ENCODE results near the gene NXNL1.
A peak's percentile ranks its signal among the peaks of the same experiment; 100 is the strongest.

The NXNL1 gene

DNA sequence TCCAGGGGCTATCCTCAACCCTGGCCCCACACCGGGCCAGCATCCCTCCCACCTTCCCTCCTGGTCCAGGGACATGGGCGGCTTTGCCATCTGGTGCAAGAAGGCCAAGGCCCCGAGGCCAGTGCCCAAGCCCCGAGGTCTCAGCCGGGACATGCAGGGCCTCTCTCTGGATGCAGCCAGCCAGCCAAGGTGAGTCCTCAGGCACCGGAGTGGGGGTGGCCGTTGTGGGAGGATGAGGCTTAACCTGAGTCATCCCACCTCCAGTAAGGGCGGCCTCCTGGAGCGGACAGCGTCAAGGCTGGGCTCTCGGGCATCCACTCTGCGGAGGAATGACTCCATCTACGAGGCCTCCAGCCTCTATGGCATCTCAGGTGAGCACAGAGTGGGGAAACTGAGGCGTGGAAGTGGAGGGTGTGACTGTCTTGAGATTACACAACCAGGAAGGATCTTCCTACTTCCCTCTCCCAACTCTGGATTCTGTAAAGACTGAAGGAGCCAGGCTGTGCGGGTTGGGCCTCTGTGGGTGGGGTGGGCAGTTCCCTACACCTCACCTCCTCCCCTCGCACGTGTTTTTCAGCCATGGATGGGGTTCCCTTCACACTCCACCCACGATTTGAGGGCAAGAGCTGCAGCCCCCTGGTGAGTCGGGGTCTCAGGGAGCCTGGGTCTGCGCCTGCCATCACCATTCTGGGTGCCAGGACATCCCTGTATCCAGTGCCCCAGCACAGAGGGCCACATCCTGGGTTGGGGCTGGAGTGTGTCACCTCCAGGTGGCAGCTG lies 37.1 kb downstream of the NXNL1 start:
- no peak for DNase-seq (ENCODE audit: extremely low read depth in 1 of 2, low read depth in 1 of 2)

DNA sequence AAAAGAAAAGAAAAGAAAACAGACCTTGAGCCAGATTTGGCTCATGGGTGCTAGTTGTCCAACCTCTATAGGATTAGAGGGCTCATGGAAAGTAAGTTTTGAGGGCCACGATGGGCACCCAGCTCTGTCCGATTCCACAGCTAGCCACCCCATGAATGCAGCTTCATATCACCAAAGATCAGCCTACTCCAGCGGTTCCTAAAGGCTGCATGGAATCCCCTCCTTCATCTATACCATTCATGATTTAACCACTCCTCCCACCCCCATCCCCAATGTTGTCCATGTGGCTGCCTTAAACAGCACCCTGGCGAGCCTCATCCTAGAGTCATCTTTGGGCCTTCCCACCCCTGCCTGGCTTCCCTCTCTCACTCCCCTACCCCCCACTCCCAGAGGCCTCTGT lies 38.8 kb downstream of the NXNL1 start:
- DNase-seq (ENCODE audit: extremely low read depth in 1 of 2, low read depth in 1 of 2): no peak

DNA sequence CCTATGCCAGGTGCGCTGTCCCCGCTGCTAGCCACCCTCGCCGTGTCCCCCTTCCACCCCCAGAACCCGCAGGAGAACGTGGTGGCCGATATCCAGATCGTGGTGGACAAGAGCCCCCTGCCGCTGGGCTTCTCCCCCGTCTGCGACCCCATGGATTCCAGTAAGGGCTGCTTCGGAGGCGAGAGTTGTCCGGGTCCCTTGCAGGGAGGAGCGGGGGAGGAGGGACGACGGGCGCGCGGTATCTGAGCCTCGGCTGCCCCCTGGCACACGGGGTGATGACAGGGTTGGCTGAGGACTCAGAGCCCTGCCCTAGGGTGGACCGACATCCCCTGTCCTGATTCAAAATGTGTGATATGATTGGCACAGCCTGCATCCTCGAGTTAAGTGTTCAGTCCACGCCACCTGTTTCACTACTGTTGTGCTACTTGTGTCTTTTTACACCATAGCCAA lies 40.2 kb downstream of the NXNL1 start:
- DNase-seq (ENCODE audit: extremely low read depth in 1 of 2, low read depth in 1 of 2): no peak

DNA sequence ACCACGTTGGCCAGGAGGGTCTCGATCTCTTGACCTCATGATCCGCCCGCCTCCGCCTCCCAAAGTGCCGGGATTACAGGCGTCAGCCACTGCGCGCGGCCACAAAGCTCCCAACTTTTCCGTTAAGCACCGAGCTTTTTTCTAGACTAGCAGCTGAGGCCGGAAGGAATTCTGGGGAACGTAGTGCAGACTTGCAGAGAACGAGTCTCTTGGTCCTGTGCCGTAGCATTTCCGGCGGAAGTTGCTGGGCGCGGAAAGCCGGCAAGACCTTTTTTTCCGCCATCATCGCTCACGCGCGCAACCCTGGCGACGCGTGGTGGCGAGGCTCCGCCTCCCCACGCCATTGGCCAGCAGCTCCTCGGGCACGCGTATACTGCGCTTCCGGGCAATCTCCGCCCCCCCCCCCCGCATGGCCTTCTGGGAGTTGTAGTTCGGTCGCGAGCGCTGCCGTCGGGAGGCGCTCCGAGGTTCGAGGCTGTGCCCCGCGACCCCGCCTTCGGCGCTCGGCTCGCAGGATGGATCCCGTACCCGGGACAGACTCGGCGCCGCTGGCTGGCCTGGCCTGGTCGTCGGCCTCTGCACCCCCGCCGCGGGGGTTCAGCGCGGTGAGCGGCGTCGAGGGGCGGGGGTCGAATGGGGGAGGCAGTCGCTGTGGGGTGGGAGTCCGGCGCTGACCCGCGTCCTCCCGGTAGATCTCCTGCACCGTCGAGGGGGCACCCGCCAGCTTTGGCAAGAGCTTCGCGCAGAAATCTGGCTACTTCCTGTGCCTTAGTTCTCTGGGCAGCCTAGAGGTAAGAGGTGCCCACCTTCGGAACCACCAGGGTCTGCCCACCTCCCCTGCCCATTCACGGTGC lies 40.9 kb downstream of the NXNL1 start, which contains the start of gene MVB12A:
Gene MVB12A, plus strand, starts transcription at position 427 of the 854 bp plus-strand sequence. Its CDS starts 89 bp downstream, at position 516.
- peak; percentile 86 to 91 for DNase-seq (ENCODE audit: extremely low read depth in 1 of 2, low read depth in 1 of 2)

DNA sequence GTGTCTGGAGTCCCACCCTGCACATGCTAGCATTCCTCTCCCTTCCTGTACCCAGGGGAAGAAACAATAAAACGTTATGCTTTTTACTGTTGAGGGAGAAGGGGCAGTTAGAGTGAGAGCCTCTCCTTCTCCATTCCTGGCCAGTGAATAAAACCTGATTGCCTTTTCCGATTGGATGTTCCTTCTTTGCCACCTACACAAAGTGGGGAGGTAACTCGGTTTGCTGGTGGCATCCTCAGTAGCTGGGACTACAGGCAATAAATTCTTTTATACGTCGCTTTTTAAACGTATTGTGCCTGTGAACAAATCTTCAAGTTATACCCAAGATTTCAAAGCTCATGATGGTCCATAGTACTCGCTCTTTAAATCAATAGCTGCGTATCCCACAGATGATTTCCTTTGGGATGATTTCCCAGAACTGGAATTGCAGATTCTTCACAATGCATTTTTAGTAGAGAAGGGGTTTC lies 41.5 kb downstream of the NXNL1 start:
- DNase-seq (ENCODE audit: extremely low read depth in 1 of 2, low read depth in 1 of 2): no peak

DNA sequence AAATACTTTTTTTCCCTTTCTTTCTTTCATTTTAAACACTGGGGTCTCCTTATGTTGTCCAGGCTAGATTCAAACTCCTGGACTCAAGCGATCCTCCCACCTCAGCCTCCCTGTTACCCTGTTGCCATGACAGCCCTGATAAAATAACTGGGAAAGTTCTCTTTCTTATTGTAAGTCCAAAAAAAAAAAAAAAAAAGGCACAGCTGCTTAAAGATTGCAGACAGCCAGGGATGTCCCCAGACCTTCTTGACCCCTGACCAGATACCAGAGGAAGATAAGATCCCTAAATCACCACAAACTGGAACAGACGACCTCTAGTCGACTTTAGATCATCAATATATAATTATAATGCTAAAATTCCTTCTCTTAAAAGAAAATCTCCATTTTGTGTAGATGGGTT lies 42.0 kb downstream of the NXNL1 start:
- no peak for DNase-seq (ENCODE audit: extremely low read depth in 1 of 2, low read depth in 1 of 2)

DNA sequence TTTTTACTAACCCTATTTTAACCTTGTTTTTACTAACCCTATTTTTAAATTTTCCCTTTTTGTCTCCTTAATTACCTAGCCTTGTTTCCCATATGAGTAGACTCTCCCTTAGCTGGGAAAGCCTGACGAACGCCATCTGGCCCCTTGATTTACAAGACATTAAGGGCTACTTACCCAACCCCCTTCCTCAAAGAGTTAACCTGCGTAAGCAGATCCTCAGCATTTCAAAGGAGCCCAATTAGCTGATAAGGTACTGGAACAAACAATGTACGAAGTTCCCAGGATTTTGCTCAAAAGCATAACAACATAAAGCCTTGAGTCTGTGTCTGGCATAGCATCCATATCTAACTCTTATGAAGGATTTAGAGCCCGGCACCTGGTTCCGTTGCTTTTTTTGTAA lies 45.6 kb downstream of the NXNL1 start:
- DNase-seq (ENCODE audit: extremely low read depth in 1 of 2, low read depth in 1 of 2): no peak

DNA sequence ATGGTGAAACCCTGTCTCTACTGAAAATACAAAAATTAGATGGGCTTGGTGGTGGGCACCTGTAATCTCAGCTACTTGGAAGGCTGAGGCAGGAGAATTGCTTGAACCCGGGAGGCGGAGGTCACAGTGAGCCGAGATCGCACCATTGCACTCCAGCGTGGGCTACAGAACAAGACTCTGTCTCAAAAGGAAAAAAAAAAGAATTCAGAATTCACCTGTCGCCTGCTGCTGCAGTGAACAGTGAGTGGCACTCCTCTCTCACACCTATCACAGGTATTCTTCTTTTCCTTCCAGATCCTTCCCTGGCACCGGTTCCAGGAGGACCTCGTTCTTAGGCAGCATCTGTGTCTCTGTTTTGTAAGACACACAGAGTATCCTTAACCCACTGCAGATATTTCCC lies 46.6 kb downstream of the NXNL1 start:
- no peak for DNase-seq (ENCODE audit: extremely low read depth in 1 of 2, low read depth in 1 of 2)

DNA sequence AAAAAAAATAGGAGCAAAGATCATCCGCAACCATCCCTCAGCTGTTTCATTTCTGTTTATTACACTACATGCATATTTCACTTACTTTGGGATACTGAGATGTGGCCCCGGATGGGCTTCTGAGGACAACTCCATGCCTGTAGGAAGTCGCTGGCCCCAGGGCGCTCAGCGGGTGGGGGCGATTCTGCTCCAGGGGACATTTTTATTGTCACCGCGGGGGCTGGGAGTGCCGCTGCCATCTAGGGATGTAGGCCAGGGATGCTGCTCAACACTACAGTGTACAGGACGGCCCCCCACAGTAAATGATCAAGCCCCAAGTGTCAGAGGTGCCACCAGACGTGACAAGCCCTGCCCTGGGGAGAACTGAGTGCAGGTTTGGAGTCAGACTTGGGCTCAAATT lies 48.9 kb downstream of the NXNL1 start:
- DNase-seq (ENCODE audit: extremely low read depth in 1 of 2, low read depth in 1 of 2): no peak

DNA sequence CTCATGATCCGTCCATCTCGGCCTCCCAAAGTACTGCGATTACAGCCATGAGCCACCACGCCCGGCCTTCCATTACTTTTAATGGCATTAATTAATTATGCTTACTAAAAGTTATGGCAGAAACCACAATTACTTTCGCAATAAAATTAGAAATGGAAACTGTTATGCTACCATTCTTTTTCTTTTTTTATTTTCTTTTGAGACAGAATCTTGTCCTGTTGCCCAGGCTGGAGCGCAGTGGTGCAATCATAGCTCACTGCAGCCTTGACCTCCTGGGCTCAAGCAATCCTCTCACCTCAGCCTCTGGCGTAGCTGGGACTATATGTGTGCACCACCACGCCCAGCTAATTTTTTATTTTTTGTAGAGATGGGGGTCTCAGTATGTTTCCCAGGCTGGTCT lies 50.7 kb downstream of the NXNL1 start:
- no peak for DNase-seq (ENCODE audit: extremely low read depth in 1 of 2, low read depth in 1 of 2)

DNA sequence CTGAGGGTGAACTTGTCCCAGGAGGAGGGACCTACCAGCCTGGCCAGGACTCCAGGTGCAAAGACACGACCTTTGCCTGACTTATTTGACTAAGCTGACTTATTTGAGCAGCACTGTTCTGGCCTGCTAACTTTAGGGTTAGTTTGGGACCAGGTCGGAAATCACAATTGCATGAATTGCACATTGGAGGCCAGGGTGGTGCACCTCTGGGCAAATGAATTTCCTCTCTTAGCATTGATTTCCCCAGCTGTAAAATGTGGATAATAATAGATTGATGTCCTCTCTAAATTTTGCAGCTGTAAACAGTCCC lies 53.9 kb downstream of the NXNL1 start:
- no peak for DNase-seq (ENCODE audit: extremely low read depth in 1 of 2, low read depth in 1 of 2)

DNA sequence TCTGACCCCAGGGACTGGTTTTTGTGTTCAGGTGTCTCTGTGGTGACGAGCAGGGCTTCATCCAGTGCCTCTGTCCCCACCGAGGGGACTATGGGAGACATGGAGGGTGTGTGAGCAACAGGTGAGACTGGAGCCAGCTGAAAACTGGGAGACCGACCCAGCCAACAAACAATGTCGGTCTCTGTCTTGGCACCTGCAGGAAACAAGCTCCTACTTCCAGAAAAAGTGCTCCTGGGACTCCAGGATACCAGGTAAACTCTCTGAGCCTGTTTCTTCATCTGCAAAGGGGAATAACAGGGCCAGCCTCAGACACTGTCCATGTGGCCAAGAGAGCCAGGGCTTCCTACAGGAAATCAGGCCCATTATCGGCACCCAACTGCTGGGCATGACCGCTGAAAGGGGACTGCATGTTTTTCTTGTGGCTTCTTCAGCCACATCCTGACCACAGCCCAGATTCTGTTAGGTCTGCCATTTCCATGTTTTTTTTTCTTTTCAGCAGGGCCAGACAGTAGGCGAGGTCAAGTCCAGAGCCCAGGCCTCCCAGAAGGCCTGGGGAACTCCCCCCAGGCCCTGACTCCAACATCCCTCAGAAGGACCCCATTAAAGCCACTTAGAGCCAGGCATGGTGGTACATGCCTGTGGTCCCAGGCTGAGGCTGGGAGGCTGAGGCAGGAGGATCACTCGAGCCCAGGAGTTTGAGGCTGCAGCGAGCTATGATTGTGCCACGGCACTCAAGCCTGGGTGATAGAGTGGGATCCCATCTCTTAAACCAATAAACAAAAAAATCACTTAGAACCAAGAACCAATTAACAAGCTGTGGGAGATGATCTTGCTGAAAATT lies 54.5 kb downstream of the NXNL1 start:
- DNase-seq (ENCODE audit: extremely low read depth in 1 of 2, low read depth in 1 of 2): no peak

Data from activated CD8-positive, alpha-beta memory T cell treated with anti-CD3 and anti-CD28 coated beads for 1 hour (primary cell).